Renal cortex interstitium (tissue), 11 donors: ENCODE data around the gene PEX14. TPM values are rescaled to one million over a fixed set of nuclear protein-coding genes. Genes with fewer than 3 reads are reported as not detected.
"Not testable (repeated sequence)": the region's sequence is repeated elsewhere in the genome, so short reads cannot be mapped to it uniquely, and the experiment has no call there.

Source experiments
- DNase-seq, 11 donors: peaks; one replicate each; pipeline ENCODE4 v3.0.0-alpha.2; 2013; ENCODE audit warnings: low read depth in 9 of 11, low spot score in 4 of 11; ENCODE audit errors: extremely low read depth in 1 of 11
- polyA plus RNA-seq, 3 donors: library from polyadenylated mRNA; unstranded; fragments of 120-200 nt; gene quantifications; one replicate each; pipeline ENCODE4 v1.2.1, GENCODE V29; 2013; ENCODE audit not compliant: insufficient read length in 3 of 3

Gene PEX14
- polyA plus RNA-seq, 3 donors: 20.5 to 25.2 (median 24.7) TPM

- DNase-seq: no peak
These were observed 760 bp downstream of the PEX14 start for GRCh38 chr1:10475510-10475909.

- no peak for DNase-seq
These were observed 4.5 kb downstream of the PEX14 start for GRCh38 chr1:10479296-10479695.

- no peak for DNase-seq
These were observed 5.9 kb downstream of the PEX14 start for GRCh38 chr1:10480614-10481013.

- DNase-seq: no peak
These were observed 9.8 kb downstream of the PEX14 start for GRCh38 chr1:10484521-10484920.

- DNase-seq: no peak
These were observed 14.7 kb downstream of the PEX14 start for GRCh38 chr1:10489291-10490055.

- DNase-seq: no peak
These were observed 15.7 kb downstream of the PEX14 start for GRCh38 chr1:10490286-10490970.

GRCh38 chr1:10494418-10494753 lies 19.6 kb downstream of the PEX14 start:
- no peak for DNase-seq

GRCh38 chr1:10494754-10495474 lies 20.2 kb downstream of the PEX14 start:
- DNase-seq: peak in 3 of 11 donors; percentile 64 to 72 (median 67)

- DNase-seq: no peak
These were observed 20.7 kb downstream of the PEX14 start for GRCh38 chr1:10495475-10495817.

GRCh38 chr1:10495952-10496351 lies 21.2 kb downstream of the PEX14 start:
- peak in 3 of 11 donors; percentile 70 to 73 (median 71) for DNase-seq

GRCh38 chr1:10497109-10497508 lies 22.4 kb downstream of the PEX14 start:
- DNase-seq: no peak

GRCh38 chr1:10498231-10498630 lies 23.5 kb downstream of the PEX14 start:
- DNase-seq: no peak

GRCh38 chr1:10502206-10502605 lies 27.5 kb downstream of the PEX14 start:
- DNase-seq: no peak

- DNase-seq: no peak
These were observed 29.5 kb downstream of the PEX14 start for GRCh38 chr1:10504249-10504648.

- not testable (repeated sequence) for DNase-seq
These were observed 31.4 kb downstream of the PEX14 start for GRCh38 chr1:10506046-10506676.

GRCh38 chr1:10506677-10507047 lies 31.9 kb downstream of the PEX14 start:
- no peak for DNase-seq

- DNase-seq: no peak
These were observed 32.5 kb downstream of the PEX14 start for GRCh38 chr1:10507111-10507879.

- DNase-seq: peak in 2 of 11 donors; percentile 56 to 61
These were observed 33.8 kb downstream of the PEX14 start for GRCh38 chr1:10508511-10508951.
